GM12891 (cell line): ENCODE results near the gene DCLK1.

Experiments
- DNase-seq: peaks from one replicate; pipeline ENCODE4 v3.0.0; 2011; ENCODE audit warnings: low spot score; ENCODE audit not compliant: insufficient read length
- FAIRE-seq: peaks from 2 replicates; lab custom pipeline; 2011; peaks lifted over from hg19 to GRCh38; lab: Jason Lieb, UNC
- PAX5 ChIP-seq: IDR thresholded peaks from 2 replicates; pipeline ENCODE4 v1.6.1; 2011; ENCODE audit warnings: low read length, moderate library complexity, mild to moderate bottlenecking; ENCODE audit not compliant: insufficient read depth, severe bottlenecking
- POLR2A ChIP-seq: IDR thresholded peaks from 2 replicates; pipeline ENCODE4 v1.6.1; 2011; ENCODE audit warnings: low read depth, low read length, control low read depth
- POLR2AphosphoS5 ChIP-seq: IDR thresholded peaks from 2 replicates; pipeline ENCODE4 v1.6.1; 2011; ENCODE audit warnings: low read depth, low read length, control low read depth
- POU2F2 ChIP-seq: IDR thresholded peaks from 2 replicates; pipeline ENCODE4 v1.6.1; 2011; ENCODE audit warnings: low read depth, mild to moderate bottlenecking, control low read depth, low read length, moderate library complexity
- SPI1 ChIP-seq: IDR thresholded peaks from 2 replicates; pipeline ENCODE4 v1.6.1; 2011; ENCODE audit warnings: low read depth, low read length, control low read depth
- TAF1 ChIP-seq: IDR thresholded peaks from 2 replicates; pipeline ENCODE4 v1.6.1; 2011; ENCODE audit warnings: low read depth, low read length, control low read depth

DCLK1 gene

DNA sequence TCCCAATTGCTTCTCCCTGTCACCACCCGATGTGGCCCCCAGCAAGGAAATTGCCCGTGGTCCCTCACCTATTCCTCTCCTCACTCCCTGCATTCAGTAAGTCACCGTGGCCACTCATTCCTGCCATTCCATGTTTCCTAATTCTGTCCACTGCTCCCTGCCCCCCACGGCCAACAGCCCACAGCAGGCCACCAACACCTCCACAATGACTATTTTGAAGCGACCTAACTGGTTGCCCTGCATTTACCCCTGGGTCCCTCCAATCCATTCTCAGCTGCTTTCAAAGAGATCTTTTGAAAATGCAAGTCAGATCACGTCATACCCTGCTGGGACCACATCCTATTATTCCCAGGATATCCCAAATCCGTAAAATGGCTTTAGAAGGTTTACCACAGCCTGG, 210.4 kb downstream of the DCLK1 start:
- TF ChIP-seq SPI1 (no peak), POLR2AphosphoS5 (no peak), PAX5 (no peak), POLR2A (no peak), TAF1 (no peak), POU2F2 (no peak)
- DNase-seq (no peak), FAIRE-seq (no peak)

DNA sequence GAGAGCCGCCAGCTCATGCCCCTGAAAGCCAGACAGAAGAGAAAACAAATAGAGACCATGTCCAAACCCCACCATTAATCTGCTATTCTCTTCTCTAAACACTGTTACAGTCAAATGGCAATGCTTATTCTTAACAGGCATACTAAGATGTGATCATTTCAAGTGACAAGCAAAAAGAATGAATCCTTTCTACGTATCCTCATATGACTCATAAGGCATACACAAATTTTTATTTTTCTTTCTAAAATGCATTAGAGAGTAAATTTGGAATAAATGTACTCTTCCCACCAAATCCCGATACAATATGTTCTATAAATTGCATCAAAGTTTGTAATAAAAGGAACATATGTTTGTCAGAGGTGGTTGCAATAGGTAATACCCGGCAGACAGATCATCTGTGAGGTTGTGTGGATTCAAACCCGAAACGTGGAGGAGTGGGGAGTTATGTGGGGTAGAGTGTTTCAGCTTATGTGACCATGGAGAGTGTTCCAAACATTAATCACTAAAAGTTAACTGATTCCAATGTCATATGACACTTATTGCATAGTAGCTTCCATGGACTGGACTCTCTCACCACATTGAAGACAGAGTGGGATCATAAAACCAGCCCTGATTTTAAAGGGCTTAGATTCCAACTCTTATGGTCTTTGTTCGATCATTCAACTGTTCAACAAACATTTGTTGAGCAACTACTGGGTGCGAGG, 213.1 kb downstream of the DCLK1 start:
- DNase-seq (no peak), FAIRE-seq (no peak)
- TF ChIP-seq POLR2A = no peak
- no peak for TF ChIP-seq POU2F2
- TF ChIP-seq SPI1 = no peak
- TF ChIP-seq PAX5 = no peak
- TF ChIP-seq POLR2AphosphoS5 = no peak
- TF ChIP-seq TAF1 = no peak

- DNase-seq = no peak
- FAIRE-seq = no peak
- no peak for TF ChIP-seq POLR2A
- TF ChIP-seq TAF1 = no peak
- TF ChIP-seq POLR2AphosphoS5 = no peak
- no peak for TF ChIP-seq PAX5
- no peak for TF ChIP-seq POU2F2
- no peak for TF ChIP-seq SPI1
Measured at GRCh38 chr13:35917252-35917941, 213.8 kb downstream of the DCLK1 start.

DNA sequence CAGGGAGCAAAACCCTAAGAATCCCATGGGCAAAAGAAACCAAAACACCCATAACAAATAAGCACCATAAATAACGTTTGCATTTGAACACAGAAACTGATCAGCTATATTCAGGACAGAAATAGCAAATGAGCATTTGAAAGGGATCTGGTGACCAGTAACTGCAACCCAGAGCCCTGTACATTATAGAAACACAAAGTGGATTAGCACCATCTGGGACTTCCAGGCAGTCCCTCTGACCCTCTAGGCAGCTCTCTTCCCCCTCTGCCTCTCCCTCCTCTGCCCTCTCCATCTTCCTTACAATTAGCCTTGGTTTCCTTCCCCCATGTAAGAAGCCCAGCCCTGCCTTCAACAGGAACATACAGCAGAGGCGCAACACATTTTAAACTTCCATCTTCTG, 215.0 kb downstream of the DCLK1 start:
- DNase-seq = no peak
- no peak for FAIRE-seq
- no peak for TF ChIP-seq POLR2AphosphoS5
- TF ChIP-seq SPI1 = no peak
- no peak for TF ChIP-seq POLR2A
- no peak for TF ChIP-seq POU2F2
- TF ChIP-seq PAX5 = no peak
- no peak for TF ChIP-seq TAF1

DNA sequence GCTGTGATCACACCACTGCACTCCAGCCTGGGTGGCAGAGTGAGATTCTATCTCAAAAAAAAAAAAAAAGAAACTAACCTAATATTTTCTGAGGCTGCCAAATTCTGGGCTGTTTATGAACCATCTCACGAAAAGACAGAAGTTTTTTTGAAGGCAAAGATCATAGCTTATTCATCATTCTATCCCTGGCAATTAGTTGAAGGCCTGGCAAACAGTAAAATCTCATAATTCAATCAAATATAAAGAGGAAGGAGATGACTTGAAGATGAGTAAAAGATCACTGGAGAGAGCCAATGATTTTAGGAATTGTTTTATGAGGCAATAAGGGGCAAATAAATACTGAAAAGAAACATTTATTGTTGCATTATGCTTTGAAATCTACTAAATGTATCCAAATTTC, 216.5 kb downstream of the DCLK1 start:
- FAIRE-seq = no peak

GRCh38 chr13:35912841-35913240, 218.3 kb downstream of the DCLK1 start:
- DNase-seq = no peak
- TF ChIP-seq PAX5 = no peak
- TF ChIP-seq TAF1 = no peak
- TF ChIP-seq POU2F2 = no peak
- no peak for FAIRE-seq

More for the DNA sequence above, 216.5 kb downstream of the DCLK1 start:
- no peak for DNase-seq
- TF ChIP-seq POU2F2 (no peak), PAX5 (no peak), TAF1 (no peak), SPI1 (no peak), POLR2A (no peak), POLR2AphosphoS5 (no peak)

DNA sequence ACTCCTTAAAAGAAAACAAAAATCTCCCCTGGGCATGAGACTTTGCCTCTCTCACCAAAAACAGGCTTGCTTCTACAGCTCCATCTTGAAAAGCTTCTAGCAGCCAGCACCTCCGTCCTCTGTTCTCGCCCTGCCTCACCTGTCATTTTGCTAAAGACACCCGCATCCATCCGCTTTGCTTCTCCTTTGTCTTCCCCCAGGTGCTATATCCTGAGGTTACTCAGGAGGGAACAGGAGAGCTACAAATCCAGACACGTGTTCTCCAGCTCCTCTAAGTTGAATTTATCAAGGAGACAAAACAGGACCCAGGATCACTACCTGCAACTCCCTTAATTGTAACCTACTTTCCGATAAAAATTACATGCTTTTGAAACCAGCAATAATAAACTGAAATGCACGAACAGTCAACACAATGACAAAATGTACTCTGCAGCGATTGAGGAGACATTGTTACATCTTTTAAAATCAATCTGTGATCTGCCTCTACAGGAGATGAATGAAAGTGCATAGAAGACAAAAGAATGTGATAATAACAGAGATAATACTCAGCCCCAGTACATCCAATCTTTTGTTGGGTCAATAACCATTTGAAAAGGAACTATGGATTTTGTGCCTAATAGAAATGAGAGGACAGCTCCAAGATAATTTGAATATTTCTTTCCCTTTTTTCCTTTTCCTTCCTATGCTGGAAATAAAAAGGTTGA, 221.2 kb downstream of the DCLK1 start:
- TF ChIP-seq POU2F2 (no peak), TAF1 (no peak), POLR2AphosphoS5 (no peak), SPI1 (no peak), PAX5 (no peak), POLR2A (no peak)
- no peak for FAIRE-seq

GRCh38 chr13:35909091-35909490, 222.1 kb downstream of the DCLK1 start:
- no peak for FAIRE-seq
- no peak for DNase-seq
- TF ChIP-seq SPI1 (no peak), TAF1 (no peak), POLR2A (no peak), POU2F2 (no peak), POLR2AphosphoS5 (no peak), PAX5 (no peak)

More for the DNA sequence above, 221.2 kb downstream of the DCLK1 start:
- no peak for DNase-seq

DNA sequence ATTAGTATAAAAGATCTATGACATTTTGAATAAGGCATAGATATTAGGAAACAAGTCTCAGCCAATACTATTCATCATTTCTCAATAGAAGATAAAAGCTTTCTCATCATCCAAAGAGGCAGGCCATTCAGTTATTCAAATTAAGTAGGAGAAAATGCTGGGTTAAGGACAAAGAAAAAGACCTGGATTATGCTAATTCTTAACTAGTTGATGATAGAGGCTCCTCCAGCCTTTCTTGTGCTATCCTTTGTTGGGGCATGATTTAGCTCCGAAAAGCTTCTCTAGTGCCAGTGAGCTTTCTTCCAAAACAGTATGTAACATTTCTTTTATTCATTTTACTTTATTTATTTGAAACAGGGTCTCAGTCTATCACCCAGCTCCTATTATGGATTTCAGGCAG, 223.0 kb downstream of the DCLK1 start:
- DNase-seq = no peak
- TF ChIP-seq POLR2A (no peak), SPI1 (no peak), POU2F2 (no peak), POLR2AphosphoS5 (no peak), PAX5 (no peak), TAF1 (no peak)
- FAIRE-seq = no peak
